Fibroblast of skin of right quadriceps (primary cell): ENCODE data around the gene KIFAP3.
"Not testable (repeated sequence)": the region's sequence is repeated elsewhere in the genome, so short reads cannot be mapped to it uniquely, and the experiment has no call there.

ENCODE experiments used
- DNase-seq: peaks from one replicate; pipeline ENCODE4 v3.0.0-alpha.2; 2013

The KIFAP3 gene

DNA sequence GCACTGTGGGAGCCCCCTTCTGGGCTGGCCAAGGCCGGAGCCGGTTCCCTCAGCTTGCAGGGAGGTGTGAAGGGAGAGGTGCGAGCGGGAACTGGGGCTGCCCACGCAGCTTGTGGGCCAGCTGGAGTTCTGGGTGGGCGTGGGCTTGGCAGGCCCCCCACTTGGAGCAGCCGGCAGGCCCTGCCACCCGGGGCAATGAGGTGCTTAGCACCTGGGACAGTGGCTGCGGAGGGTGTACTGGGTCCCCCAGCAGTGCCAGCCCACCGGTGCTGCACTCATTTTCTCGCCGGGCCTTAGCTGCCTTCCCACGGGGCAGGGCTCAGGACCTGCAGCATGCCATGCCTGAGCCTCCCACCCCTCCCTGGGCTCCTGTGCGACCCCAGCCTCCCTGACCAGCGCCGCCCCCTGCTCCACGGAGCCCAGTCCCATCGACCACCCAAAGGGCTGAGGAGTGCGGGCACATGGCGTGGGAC is 192.4 kb downstream of the KIFAP3 start:
- no peak for DNase-seq

DNA sequence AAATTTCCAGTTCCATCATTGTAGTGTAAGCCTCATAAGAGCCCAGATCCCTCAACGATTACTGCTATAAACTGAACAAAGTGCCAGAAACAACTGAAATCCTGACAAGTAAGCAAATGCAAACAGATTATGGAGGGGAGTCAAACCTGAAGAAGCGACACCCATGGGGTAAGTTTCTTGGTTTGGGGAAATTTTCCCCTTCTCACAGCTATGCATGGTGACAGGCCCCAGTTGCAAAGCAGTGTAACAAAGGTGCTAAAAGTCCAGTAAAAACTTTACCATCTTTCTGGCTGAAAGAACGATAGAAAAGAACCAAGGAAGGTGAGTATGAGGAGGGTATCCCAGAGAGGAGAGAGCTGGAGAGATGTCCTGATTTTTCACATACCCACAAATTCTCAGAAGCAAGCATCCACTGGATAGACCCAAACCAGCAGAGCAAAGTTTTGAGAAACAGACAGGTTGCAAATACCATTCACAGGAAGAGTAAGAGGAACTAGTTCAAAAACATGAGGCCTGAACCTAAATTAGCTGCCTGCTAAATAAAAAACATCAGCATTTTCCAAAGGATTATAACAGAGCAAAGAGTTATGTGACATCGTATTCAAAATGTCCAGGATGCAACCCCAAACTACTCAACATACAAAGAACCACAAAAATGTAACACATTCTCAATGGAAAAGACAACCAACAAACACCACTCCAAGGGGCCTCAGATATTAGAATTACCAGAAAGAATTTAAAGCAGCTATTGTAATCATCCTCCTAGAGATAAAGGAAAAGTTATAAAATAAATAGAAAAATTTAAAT is 195.3 kb downstream of the KIFAP3 start:
- peak; percentile 43 for DNase-seq

DNA sequence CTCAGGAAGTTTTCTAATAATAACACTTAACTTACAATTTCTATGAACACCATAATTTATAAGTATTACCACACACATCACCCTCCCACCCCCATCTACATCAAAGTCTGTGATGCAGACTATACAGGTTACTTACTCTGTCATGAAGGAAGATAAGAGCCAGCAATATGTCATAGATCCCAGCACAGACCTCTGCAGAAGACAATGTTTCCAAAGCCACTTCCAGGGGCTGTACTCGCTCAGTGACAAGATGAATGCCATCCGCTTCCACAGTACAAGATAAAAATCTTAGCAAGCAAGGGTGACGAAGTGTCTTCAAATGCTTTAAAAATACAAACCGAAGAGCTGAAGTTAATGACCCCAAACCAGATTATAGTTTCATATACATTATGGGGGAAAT is 196.0 kb downstream of the KIFAP3 start:
- no peak for DNase-seq

DNA sequence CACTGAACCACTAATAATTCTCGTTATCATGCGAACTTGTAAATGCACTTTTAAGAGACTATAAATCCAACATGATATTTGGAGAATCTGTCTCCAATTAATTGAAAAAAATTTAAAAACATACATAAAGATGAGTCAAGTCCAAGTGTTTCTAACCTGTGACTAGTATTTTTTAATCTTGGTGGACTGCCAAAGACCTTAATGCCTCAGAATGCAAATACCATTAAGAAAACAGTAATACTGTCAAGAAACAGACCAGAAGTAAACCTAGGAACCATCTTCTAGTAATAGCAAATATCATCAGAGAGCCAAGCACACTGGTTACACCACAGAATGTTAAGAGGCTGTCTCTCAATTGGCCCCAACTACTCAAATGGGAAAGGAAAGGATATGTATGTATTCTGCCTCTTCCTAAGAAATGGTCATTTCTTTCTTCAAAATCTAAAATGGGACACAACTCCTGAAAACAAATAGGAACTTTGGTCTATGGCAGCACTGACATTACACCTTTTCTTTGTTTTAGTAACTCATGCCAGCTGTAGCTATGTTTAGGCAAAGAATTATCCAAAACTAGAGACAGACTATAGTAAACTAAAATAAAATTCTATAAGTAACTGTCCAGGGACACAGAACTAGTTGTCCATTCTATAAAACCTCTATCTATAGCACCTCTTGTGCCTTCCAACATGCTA is 196.5 kb downstream of the KIFAP3 start:
- peak; percentile 83 for DNase-seq

DNA sequence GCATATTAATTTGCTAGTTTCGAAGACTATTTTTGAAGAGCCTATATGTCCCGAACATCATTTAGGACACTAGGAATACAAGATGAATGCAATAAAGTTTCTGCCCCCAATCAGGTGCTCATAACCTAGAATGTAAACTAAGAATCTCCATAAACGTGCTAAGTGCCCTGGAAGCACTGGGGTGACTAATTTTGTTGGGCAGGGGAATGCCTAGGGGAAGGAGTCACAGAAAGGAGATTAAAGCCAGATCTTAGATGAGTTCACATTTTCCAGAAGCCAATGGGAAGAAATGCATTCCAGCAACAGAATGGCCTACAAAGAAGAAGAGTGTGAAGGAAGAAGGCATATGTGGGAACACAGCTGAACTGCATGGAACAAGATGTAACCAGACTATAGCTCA is 200.3 kb downstream of the KIFAP3 start:
- DNase-seq, result peak; percentile 89

DNA sequence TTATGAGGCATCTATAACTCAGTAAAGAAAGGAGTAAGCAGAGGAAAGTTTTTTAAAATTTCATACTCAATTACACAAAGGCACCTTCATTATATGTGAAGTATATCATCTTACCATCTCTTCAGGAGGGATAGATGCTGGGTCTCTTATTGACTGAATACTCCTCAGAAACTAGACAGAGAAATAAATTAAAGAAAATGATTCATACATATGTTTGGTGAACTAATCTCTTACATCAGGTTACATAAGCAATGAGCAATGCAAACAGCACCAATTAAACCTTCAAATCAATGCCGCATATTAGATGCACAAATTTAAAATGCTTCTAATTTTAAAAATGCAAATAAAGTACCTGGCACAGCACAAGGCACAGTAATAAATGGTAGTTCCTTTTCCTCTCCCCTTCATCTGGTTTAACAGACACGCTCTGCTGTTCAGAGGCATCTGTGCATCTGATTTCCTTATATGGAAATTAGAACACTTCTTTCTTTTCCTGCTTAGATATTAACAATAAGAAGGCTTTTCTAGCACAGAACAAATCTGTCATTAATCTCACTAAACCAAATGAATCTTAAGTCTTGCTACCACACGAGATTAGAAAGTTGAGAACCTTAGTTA is 200.8 kb downstream of the KIFAP3 start:
- peak; percentile 45 for DNase-seq

DNA sequence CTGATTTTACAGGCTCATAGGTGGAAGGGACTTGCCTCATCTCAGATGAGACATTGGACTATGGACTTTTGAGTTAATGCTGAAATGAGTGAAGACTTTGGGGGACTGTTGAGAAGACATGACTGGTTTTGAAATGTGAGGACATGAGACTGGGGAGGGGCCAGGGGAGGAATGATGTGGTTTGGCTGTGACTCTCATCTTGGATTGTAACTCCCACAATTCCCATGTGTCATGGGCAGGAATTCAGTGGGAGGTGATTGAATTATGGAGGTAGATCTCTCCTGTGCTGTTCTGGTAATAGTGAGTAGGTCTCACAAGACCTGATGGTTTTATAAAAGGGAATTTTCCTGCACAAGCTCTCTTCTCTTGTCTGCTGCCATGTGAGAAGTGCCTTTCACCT is 201.6 kb downstream of the KIFAP3 start:
- DNase-seq, result peak; percentile 58

DNA sequence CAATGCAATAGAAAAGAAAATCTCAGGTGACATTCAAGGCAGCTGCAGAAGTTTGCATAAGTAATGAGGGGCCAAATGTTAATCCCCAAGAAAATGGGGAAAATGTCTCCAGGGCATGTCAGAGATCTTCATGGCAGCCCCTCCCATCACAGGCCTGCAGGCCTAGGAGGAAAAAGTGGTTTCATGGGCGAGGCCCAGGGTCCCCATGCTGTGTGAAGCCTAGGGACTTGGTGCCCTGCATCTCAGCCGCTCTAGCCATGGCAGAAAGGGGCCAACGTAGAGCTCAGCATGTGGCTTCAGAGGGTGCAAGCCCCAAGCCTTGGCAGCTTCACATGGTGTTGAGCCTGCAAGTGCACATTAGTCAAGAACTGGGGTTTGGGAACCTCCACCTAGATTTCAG is 202.5 kb downstream of the KIFAP3 start:
- not testable (repeated sequence) for DNase-seq
